Testis (tissue), 2 donors: Measurements from ENCODE around the gene DPP6.

ENCODE experiments used
- POLR2A ChIP-seq: fragments of 450-650 bp; IDR thresholded peaks from one replicate; pipeline ENCODE4 v1.6.1; 2017; ENCODE audit warnings: antibody characterized with exemption, mild to moderate bottlenecking, moderate library complexity
- TF ChIP-seq, protein P1 (sequence below), 3 experiments: fragments of 450-650 bp in 2 of 3; fragments of 200-600 bp in 1 of 3; sonication (generic) in 1 of 3; IDR thresholded peaks; one replicate each; pipeline ENCODE4 v1.5.1; 2016 to 2019; ENCODE audit warnings: antibody characterized with exemption in 3 of 3, mild to moderate bottlenecking in 2 of 3, moderate library complexity in 1 of 3

GRCh38 chr7:154777489-154777888 is 725.3 kb downstream of the DPP6 start:
- TF ChIP-seq, protein P1, sequence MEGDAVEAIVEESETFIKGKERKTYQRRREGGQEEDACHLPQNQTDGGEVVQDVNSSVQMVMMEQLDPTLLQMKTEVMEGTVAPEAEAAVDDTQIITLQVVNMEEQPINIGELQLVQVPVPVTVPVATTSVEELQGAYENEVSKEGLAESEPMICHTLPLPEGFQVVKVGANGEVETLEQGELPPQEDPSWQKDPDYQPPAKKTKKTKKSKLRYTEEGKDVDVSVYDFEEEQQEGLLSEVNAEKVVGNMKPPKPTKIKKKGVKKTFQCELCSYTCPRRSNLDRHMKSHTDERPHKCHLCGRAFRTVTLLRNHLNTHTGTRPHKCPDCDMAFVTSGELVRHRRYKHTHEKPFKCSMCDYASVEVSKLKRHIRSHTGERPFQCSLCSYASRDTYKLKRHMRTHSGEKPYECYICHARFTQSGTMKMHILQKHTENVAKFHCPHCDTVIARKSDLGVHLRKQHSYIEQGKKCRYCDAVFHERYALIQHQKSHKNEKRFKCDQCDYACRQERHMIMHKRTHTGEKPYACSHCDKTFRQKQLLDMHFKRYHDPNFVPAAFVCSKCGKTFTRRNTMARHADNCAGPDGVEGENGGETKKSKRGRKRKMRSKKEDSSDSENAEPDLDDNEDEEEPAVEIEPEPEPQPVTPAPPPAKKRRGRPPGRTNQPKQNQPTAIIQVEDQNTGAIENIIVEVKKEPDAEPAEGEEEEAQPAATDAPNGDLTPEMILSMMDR (IDR thresholded peaks at IDR 0.05) = no peak
- no peak for TF ChIP-seq POLR2A
